HepG2 (cell line): ENCODE measurements around the gene INHBB. TPM values are rescaled to one million over a fixed set of nuclear protein-coding genes. Genes with fewer than 3 reads are reported as not detected.

Experiments
- ATF7 ChIP-seq, 2 experiments: fragments of 450-650 bp in 1 of 2; sonication (generic) in 1 of 2; formaldehyde crosslinking in 1 of 2; IDR thresholded peaks; 2 replicates each; pipeline versions ENCODE4 v1.4.0 to v1.6.1; 2016 to 2020; ENCODE audit warnings: antibody characterized with exemption in 1 of 2, mild to moderate bottlenecking in 1 of 2, missing genetic modification reagents in 1 of 2
- GABPA ChIP-seq, 2 experiments: IDR thresholded peaks; 2 replicates each; pipeline ENCODE4 v1.6.1; 2011 to 2016; ENCODE audit warnings: low read depth in 2 of 2, low read length in 1 of 2, missing biosample characterization in 1 of 2, missing genetic modification characterization in 1 of 2
- HMGA1 ChIP-seq: sonication (generic); formaldehyde crosslinking; conservative IDR thresholded peaks from 2 replicates; pipeline ENCODE4 v1.4.0; 2020; ENCODE audit warnings: missing genetic modification reagents
- KLF11 ChIP-seq: IDR thresholded peaks from 2 replicates; pipeline ENCODE4 v1.6.1; 2016; ENCODE audit warnings: missing compliant biosample characterization
- MTA1 ChIP-seq: sonication (generic); formaldehyde crosslinking; IDR thresholded peaks from 2 replicates; pipeline ENCODE4 v1.4.0; 2020; ENCODE audit warnings: missing genetic modification reagents, mild to moderate bottlenecking, borderline replicate concordance
- PLSCR1 ChIP-seq: sonication (generic); formaldehyde crosslinking; IDR thresholded peaks from 2 replicates; pipeline ENCODE4 v1.5.0; 2020; ENCODE audit warnings: missing genetic modification reagents, mild to moderate bottlenecking, borderline replicate concordance
- SNAPC5 ChIP-seq: sonication (generic); formaldehyde crosslinking; IDR thresholded peaks from 2 replicates; pipeline ENCODE4 v1.8.1; 2023; ENCODE audit warnings: mild to moderate bottlenecking, missing genetic modification reagents, borderline replicate concordance
- TEF ChIP-seq: sonication (generic); formaldehyde crosslinking; IDR thresholded peaks from 2 replicates; pipeline ENCODE4 v1.5.0; 2020; ENCODE audit warnings: missing genetic modification reagents
- TFDP1 ChIP-seq: IDR thresholded peaks from 2 replicates; pipeline ENCODE4 v1.6.1; 2016; ENCODE audit warnings: missing compliant biosample characterization, missing genetic modification reagents, borderline replicate concordance
- ZBTB4 ChIP-seq: sonication (generic); formaldehyde crosslinking; IDR thresholded peaks from 2 replicates; pipeline ENCODE4 v1.4.0; 2020; ENCODE audit warnings: missing genetic modification reagents, mild to moderate bottlenecking, borderline replicate concordance
- ZNF160 ChIP-seq: sonication (generic); formaldehyde crosslinking; IDR thresholded peaks from 2 replicates; pipeline ENCODE4 v1.8.0; 2022; ENCODE audit warnings: mild to moderate bottlenecking, inconsistent platforms, missing genetic modification reagents
- ZNF333 ChIP-seq: sonication (generic); formaldehyde crosslinking; IDR thresholded peaks from 2 replicates; pipeline ENCODE4 v1.4.0; 2020; ENCODE audit warnings: mild to moderate bottlenecking, missing genetic modification reagents, borderline replicate concordance
- ZNF512B ChIP-seq: sonication (generic); formaldehyde crosslinking; IDR thresholded peaks from 2 replicates; pipeline ENCODE4 v1.5.1; 2020; ENCODE audit warnings: missing genetic modification reagents, mild to moderate bottlenecking, borderline replicate concordance
- ZNF839 ChIP-seq: sonication (generic); formaldehyde crosslinking; IDR thresholded peaks from 2 replicates; pipeline ENCODE4 v1.4.0; 2020; ENCODE audit warnings: missing genetic modification reagents, mild to moderate bottlenecking, borderline replicate concordance
- polyA plus RNA-seq, 8 experiments: library from polyadenylated mRNA; depleted of rRNA in 3 of 8; stranded (reverse) in 7 of 8; unstranded in 1 of 8; fragments of >200 nt; fragmentation: Illumina TruSeq in 4 of 8; extraction: Trizol in 4 of 8; gene quantifications; 2 replicates each; pipeline versions ENCODE4 v1.2.1 to v1.2.3, GENCODE V29; 2011 to 2016; ENCODE audit warnings: low read depth in 4 of 8, missing spikeins in 1 of 8, mixed read lengths in 1 of 8; ENCODE audit not compliant: insufficient read depth in 1 of 8
- total RNA-seq, 5 experiments: library from RNA; depleted of rRNA; stranded (reverse); fragments of >200 nt; fragmentation: Illumina TruSeq; extraction: Trizol; gene quantifications; 2 replicates each; pipeline ENCODE4 v1.2.3, GENCODE V29; 2016; ENCODE audit warnings: low read depth in 1 of 5

INHBB gene
- total and polyA plus RNA-seq, 2 of the 13 experiments (the other 11 are each of a cell fraction or from before 2014, with no cell fraction given): 0.20 to 1.7 TPM

GRCh38 chr2:120313695-120314615 lies 32.0 kb upstream of the INHBB start (continued):
- TF ChIP-seq ATF7 (IDR thresholded peaks at IDR 0.05): no peak
- no peak for TF ChIP-seq ATF7 (CRISPR knock-in tag; IDR thresholded peaks at IDR 0.05)
- no peak for TF ChIP-seq ZNF333 (CRISPR knock-in tag)
- TF ChIP-seq MTA1 (CRISPR knock-in tag): peak; percentile 86; the same call in 1 of the 2 replicates
- TF ChIP-seq ZNF839 (CRISPR knock-in tag): 0 out of 2 replicates have a peak, but pooled peaks have one; percentile 20
- no peak for TF ChIP-seq GABPA (IDR thresholded peaks at IDR 0.05; ENCODE audit: low read depth, low read length)
- no peak for TF ChIP-seq GABPA (CRISPR knock-in tag; IDR thresholded peaks at IDR 0.05; ENCODE audit: low read depth)
- TF ChIP-seq ZNF160: no peak
- TF ChIP-seq HMGA1 (CRISPR knock-in tag): no peak
- no peak for TF ChIP-seq PLSCR1 (CRISPR knock-in tag)
- no peak for TF ChIP-seq TEF
- 0 out of 2 replicates have a peak, but pooled peaks have one; percentile 4 for TF ChIP-seq KLF11 (CRISPR knock-in tag)
- 0 out of 2 replicates have a peak, but pooled peaks have one; percentile 54 for TF ChIP-seq ZNF512B (CRISPR knock-in tag)
- TF ChIP-seq ZBTB4 (CRISPR knock-in tag): 0 out of 2 replicates have a peak, but pooled peaks have one; percentile 31
- TF ChIP-seq SNAPC5 (CRISPR knock-in tag): no peak
- peak; percentile 39; the same call in 1 of the 2 replicates for TF ChIP-seq TFDP1 (CRISPR knock-in tag)
